ENCODE results near the gene FMC1.
"Not testable (repeated sequence)": the region's sequence is repeated elsewhere in the genome, so short reads cannot be mapped to it uniquely, and the experiment has no call there.

The FMC1 gene, protein sequence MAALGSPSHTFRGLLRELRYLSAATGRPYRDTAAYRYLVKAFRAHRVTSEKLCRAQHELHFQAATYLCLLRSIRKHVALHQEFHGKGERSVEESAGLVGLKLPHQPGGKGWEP
- total RNA-seq, result 0.31 to 1.1 (median 0.41) reads per million in 4 donors

DNA sequence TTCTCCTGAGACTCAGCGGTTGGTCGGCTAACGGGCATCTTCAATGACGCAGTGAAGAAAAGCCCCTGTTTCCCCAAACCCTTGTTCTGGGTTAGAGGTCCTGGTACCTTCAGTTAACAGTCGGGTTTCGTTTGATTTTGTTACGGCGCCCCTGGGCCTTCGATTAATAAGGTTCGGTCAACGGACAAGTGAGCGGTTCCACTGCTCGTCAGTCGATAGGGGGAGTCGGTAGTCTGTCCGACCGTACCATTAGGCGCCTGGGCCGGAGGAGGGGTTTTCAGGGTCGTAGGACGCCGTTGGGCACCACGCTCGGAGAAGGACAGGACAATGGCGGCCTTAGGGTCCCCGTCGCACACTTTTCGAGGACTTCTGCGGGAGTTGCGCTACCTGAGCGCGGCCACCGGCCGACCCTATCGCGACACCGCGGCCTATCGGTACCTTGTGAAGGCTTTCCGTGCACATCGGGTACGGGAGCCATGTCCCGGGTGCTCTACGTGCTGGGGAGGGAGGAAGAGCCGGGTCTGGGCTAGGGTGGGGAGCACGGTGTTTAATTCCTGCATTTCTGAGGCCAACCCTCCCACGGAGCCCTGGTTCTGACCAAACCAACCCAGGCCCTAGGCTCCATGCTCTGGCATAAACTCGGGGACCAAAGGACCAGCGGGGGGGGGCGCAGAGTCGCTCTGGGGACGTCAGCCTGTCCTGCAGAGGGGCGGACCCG, at the start of gene FMC1:
Gene FMC1 (plus strand): TSS at position 280 of the 718 bp plus-strand sequence. CDS start 48 bp downstream, at position 328.
- peak; percentile 74 to 91 (median 77) for DNase-seq

DNA sequence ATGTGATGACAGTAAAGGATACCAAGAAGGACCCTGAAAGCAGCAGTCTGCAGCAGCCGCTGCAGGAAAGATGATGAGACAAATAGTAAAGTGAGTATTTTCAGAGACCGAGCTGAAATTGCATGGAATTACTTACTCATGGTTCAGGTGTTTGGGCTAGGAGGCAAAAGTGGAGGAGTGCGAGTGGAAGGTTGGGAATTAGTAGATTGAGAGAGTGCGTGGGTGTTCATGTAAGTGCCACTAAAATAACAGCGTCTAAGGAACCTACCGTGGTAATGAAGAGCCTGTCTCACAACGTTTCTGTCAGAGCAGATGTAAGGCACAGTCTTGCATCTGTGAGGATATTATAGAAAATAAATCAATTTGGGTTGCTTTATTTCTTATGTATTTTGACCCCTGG, 48.3 kb upstream of the FMC1 start:
- DNase-seq, result no peak

DNA sequence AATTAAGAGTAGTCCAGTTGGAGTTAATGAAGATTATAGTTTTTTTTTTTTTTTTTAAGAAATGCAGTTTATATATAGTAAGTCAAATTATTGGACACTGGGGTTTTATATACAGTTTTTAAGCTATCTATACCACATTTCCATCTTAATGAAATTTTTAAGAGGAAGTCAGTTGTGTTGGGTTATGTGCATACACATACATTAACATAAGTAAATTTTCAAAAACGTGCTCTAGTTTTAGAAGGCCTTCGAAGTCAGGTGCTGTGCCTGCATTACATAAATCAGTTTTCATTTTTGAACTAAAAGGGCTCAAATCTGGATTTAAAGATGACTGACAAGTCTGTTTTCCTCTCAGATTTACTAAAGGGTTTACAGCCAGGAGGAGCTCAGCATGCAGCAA, 47.6 kb upstream of the FMC1 start:
- DNase-seq, result no peak

DNA sequence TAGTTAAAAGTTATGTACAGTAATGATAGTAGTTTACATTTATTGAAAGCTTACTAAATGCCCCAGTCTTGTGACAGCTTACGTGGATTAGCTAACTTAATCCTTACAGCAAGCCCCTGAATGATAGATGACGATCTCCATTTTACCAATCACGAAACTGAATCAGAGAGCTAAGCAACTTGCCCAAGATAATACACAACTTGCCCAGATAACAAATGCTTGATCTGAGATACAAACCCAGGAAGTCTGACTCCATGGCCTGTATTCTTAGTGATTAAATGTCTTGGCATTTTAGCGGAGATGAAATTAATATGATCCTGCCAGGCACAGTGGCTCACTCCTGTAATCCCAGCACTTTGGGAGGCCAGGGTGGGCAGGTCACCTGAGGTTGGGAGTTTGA, 46.9 kb upstream of the FMC1 start:
- DNase-seq, result no peak

DNA sequence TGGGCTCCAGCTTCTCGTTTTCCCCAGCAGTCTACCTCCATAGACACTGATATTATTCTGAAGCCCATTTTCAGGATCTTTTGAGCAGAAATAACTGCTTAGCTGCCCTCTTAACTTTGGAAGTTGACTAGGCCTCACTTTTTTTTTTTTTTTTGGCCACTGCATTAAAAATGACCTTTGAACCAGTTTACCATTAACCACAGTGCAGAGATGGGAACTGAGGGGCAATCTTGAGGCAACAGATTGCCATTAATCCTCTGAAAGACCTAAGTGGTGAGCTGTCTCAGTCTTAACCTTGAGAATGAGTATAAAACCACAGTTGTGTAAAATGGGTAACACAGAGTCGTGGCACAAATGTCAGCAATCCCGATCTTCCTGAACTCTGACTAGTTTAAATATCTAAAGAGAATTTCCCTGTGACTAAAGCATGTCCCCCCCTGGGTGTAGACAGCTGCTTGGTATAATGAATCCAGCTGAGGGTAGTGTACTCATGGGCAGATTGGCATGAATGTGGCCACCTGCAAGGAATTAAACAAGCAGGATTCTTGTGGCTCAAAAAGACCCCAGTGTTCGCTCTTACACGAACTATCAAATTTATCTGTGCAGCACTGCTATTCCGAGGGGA, 46.1 kb upstream of the FMC1 start:
- DNase-seq, result no peak

DNA sequence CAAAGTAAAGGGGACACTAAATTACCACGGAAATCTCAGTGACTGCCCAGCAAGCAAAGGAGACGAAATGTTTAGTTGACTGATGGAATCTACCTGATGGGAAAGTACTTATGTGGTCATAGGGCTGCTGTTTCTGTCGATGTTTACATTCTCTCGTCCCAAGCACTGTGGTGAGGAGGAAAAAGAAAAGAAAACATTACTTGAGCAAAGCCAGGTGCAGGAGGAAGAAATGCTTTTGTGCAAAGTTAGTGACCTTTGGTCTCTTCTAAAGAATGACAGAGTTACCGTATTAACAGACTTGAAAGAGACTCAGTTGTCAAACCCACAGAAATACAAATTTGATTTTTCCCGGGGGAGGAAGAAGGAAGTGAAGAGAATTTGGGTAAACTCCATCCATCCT, 43.3 kb upstream of the FMC1 start:
- no peak for DNase-seq

DNA sequence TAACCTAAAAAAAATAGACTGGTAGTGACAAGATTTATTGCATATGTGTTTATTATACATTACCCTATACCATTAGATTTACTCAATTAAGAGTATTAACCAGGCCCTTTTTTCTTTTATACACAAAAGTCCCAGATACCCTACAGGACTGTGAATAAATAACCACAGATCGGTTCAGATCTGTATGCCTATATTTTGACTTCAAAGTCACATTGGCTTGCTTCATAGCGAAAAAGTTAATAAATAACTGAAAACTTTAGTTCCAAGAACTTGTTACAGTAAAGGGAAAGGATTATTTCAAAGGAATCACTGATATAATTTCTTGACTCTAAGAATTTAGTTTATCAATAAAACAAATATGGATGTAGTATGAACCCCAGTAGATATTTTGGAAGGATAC, 41.8 kb upstream of the FMC1 start:
- no peak for DNase-seq

DNA sequence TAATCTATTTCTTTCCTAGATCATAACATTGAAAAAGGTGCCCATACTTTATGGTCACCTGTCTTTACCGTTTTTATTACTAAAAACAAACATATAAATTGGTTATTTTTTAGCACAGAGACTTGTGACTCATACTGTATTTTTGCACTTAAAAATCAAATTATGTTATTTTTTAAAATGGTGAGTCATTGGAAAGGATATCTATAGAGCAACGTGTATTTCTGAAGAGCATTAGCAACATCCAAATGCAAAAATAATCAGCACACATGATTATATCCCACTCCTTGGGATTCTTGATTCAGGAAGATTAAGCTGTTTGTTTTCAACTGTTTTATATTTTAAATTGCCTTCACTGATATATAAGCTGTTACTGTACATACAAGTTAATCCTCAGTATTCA, 40.7 kb upstream of the FMC1 start:
- DNase-seq, result no peak

DNA sequence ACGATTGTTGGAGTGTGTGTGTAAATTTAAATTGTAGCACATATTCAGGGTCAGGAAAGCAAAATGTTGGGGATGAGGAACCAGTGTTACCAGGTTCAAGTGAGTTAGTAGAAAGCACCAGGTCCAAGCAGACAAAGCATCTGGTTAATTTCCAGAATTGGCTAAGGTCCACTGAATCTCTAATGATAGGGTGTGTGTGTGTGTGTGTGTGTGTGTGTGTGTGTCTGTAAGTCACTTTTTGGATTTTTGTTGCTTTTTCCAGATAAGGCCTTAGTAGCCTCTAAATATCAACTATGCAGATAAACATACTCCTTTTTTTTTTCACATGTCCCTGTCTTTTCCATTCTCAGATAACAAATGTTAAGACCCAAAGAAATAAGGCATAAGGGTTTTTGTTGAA, 36.6 kb upstream of the FMC1 start:
- DNase-seq, result no peak

DNA sequence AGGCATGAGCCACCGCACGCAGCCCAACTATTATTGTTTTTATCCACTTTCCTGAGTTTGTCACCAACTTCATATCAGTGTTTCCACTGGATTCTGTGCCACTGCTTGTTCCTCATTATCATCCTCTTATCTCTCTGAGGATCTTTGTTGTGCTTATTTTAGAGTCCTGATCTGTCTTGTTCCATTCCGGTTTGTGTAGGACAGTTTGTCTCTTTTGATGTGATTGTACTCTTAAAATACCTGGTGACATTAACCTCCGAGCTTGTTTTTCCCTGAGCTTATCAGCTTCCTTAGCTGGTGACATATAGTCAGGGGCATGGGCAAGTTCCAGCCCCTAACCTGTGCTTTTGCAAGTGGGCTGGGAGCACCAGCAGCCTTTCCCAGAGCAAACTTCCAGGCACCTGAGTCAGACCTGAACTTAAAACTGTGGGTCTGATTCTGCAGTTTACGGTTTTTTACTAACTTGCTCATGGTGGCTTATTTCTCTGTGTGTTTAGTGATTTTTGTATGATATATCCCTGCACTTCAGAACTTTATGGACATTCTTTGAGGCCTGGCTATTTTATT, 23.1 kb upstream of the FMC1 start:
- DNase-seq, result no peak

DNA sequence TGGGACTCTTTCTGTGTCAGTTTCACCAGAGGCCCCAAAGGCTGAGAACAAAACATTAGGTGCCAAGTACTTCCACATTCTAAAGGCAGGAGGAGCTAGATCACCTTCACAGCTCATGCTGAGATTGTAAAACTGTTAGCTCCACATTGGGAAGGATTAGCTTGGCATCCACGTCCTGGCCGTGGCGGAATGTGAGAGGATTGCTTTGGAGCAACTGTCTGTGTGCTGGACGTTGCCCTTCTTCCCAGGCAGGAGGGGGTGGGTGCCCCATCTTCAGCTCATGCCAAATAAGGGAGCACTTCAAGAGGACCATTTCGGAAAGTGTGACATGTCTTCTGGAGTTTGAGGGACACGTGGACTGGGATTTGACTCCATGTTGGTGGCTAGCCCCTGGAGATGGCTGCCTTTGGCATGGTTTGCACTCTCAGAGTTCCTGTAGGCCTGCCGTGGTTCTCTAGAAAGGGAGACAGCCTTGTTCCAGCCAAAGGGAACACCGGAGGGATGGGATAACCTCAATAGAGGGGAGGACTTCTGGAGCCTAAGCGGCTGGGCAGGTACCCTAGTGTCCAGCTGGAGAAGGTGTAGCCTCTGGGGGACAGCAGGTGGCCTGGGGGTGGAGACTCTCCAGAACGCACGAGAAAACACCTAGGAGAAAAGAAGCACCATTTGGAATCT, 19.9 kb upstream of the FMC1 start:
- no peak for DNase-seq

DNA sequence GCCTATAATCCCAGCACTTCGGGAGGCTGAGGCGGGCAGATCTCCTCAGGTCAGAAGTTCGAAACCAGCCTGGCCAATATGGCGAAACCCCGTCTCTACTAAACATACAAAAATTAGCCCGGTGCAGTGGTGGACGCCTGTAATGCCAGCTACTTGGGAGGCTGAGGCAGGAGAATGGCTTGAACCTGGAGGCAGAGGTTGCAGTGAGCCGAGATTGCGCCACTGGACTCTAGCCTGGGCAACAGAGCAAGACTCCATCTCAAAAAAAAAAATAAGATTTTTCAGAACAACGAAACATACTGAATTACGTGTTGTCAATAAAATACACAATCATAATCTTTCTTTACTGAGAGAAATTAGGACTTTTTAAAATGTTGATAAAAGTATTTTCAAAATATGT, 16.4 kb upstream of the FMC1 start:
- DNase-seq, result not testable (repeated sequence)

DNA sequence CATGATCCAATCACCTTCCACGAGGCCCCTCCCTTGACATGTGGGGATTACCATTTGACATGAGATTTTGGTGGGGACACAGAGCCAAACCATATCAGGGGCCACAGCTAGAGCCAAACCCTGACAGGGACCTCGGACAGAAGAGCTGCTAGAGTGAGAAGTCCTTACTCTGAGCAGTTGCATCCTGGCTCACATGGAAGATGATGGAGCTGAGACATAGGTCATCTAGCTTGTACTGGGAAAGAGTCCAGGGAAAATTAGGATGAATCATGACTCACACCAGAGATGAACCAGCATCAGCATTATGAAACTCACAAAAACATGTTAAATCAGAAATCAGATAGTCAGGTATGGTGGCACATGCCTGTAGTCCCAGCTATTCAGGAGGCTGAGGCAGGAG, 12.8 kb upstream of the FMC1 start:
- no peak for DNase-seq

DNA sequence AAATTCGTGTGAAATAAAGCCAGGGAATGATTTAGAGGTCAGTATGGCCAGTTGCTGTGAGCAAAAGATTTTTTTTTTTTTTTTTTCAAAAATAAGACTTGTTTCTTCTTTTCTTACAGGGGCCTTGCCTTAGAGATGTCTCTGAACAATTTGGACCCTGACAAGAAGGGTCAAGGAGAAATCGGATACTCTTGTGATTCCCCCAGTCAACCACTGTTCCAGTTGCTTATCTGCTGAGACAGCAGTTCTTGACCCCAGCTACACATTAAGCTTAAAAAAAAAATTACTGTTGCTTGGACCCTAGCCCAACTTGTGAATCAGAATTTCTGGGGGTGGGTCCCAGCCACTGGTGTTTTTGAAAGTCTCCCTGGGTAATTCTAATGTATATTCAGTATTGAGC, 12.0 kb upstream of the FMC1 start:
- DNase-seq, result no peak

DNA sequence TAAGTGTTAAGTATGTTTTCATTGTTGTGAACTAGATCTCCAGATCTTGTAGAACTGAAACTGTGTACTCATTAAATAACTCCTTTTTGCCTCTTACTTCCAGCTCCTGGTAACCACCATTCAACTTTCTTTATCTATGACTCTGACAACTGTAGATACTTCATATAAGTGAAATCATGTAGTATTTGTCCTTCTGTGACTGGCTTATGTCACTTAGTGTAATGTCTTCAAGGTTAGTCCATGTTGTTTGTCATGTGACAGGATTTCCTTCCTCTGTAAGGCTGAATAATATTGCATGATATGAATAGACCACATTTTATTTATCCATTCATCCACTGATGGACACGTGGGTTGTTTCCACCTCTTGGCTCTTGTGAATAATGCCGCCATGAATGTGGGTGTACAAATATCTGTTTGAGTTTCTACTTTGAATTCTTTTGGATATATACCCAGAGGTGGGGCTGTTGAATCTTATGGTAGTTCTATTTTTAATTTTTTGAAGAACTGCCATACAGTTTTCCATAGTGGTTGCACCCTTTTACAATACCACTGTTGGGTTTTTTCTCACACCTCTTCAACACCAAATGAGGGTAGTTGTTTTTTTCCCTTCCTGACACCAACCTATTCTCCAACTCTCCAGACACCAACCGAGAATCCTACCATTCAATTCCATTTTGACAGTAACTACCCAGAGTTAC, 10.7 kb upstream of the FMC1 start:
- peak in 1 of 5 donors; percentile 54 for DNase-seq

DNA sequence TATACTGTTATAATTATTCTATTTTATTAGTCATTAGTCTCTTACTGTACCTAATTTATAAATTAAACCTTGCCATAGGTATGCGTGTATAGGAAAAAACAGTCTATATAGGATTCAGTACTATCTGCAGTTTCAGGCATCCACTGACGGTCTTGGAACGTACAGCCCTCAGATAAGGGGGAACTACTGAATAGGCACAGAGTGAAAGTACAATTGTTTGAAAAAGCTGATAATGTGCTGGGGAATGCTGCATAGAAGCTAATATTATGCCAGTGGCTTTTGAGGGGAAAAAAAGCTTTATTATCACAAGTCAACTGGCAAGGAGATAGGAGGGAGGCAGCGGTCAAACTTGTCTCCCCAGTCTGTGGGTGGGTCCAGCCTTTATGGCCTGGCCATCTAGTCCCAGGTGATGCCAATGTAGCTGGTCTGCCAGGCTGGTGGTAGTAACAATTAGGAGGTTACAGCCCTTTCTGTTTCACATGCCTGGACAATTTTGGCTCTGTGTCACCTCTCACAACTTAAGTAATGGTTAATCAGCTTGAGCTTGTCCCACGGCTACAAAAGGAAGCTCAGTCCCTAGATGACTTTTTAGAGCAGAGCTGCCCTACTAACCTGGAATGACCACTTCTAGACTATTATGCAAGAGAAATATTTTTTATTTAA, 8.3 kb upstream of the FMC1 start:
- DNase-seq, result no peak

DNA sequence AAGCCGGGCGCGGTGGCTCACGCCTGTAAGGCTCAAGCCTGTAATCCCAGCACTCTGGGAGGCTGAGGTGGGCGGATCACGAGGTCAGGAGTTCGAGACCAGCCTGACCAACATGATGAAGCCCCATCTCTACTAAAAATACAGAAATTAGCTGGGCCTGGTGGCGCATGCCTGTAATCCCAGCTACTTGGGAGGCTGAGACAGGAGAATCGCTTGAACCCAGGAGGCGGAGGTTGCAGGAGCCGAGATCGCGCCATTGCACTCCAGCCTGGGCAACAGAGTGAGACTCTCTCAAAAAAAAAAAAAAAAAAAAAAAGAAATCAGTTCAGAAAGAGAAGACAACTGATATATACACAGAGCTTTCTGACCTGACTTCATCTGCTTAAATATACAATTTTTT, 7.7 kb upstream of the FMC1 start:
- not testable (repeated sequence) for DNase-seq

DNA sequence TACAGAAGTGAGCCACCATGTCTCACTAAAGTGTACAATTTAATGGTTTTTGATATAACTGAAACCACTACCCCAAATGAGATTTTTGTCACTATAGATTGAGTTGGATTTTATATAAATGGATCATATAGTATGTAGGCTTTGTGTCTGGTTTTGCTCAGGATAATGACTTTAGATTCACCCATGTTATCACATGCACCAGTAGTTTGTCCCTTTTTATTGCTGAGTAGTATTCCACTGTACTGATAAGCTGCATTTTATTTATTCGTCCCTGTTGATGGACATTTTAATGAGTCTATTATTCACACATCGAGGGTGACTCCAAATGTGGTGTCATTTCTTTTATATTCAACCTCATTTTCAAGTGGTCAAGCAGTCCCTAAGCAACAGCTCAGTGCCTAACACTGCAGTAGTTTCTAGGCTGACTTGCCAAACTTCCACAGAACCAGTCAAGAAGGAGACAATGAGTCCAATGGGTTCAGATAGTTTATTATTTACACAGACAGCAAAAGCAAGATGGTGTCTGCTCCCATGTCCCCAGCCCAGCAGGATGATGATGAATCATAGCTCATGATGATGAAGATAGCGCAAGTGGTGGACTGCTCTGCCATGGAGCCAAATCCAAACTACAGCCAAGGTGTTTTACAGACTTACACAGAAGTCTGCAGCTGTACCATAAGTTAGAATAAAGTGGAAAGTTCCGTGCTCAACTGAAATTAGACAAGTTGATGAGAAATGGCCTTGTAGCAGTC, 6.6 kb upstream of the FMC1 start:
- DNase-seq, result no peak

DNA sequence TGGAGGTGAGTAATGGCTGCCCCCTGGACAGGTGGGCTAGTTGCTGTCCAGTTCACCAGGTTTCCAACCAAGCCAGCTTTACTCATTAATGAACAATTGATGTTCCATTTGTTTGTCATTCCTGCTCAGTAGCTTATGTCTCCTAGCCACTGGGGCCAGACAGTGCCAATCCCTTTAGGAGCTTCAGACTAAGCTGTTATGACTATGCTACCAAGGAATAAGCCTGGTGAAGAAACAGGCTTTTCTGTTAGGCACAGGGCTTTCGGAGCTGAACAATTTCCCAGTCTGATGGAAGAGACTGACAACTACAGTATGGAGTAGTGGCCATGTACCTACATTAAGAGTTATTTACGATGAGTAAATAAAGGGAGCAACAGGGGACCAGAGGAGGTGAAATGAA, 2.1 kb upstream of the FMC1 start:
- DNase-seq, result no peak

DNA sequence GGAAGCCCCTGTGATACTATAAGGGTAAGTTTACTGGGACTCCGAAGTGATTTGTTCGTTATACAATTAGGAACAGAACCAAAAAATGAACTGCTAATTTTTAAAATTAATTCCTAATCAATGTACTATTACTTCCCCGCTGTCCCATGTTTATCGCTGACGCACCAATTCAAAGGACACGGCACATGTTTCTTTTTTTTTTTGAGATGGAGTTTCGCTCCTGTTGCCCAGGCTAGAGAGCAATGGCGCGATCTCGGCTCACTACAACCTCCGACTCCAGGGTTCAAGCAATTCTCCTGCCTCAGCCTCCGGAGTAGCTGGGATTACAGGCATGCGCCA, 1.5 kb upstream of the FMC1 start:
- no peak for DNase-seq

DNA sequence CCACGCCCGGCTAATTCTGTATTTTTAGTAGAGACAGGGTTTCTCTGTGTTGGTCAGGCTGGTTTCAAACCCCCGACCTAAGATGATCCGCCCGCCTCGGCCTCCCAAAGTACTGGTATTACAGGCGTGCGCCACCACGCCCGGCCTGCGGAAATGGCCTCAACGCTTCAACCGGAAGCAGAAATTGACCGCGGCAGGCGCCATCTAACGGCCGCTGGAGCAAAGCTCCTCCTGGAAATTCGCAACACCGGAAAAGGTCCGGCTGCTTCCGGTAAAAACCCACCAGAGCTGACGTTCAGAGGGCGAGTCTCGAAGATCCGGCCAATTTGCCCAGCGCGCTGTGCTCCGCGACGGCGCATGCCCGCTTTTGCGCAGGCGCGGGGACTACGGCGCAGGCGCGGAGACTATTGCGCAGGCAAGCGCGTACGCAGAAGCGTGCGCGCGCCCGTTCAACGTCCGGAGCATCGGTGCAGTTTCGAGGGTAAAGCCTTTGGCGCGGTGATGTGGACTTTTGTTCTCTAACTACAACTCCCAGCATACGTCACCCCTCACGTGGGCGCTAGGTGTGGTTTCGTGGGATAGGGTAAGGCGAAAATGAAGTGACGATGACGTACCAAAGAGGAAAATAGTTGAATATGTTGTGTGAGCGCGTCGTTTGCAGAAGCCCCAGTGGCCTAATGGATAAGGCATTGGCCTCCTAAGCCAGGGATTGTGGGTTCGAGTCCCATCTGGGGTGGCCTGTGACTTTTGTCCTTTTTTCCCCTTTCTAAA, 915 bp upstream of the FMC1 start:
- DNase-seq, result peak; percentile 93 to 100 (median 96)
